Daoy (cell line): ENCODE measurements around the gene FNDC3B. TPM values are rescaled to one million over a fixed set of nuclear protein-coding genes. Genes with fewer than 3 reads are reported as not detected.
"Not testable (repeated sequence)": the region's sequence is repeated elsewhere in the genome, so short reads cannot be mapped to it uniquely, and the experiment has no call there.

Experiments
- DNase-seq: peaks from one replicate; pipeline ENCODE4 v3.0.0-alpha.2; 2015; ENCODE audit warnings: low read depth
- total RNA-seq: library from RNA; depleted of rRNA; stranded (reverse); fragments of >200 nt; shearing (Covaris generic); gene quantifications from 2 replicates; pipeline ENCODE4 v1.2.3, GENCODE V29; 2014

FNDC3B gene
- total RNA-seq, 1 experiment from 2014 or later: 84.3 TPM

GRCh38 chr3:172031996-172032395 is 7.4 kb upstream of the FNDC3B start:
- DNase-seq: no peak

- no peak for DNase-seq
Measured at GRCh38 chr3:172033396-172033795, 6.0 kb upstream of the FNDC3B start.

DNA sequence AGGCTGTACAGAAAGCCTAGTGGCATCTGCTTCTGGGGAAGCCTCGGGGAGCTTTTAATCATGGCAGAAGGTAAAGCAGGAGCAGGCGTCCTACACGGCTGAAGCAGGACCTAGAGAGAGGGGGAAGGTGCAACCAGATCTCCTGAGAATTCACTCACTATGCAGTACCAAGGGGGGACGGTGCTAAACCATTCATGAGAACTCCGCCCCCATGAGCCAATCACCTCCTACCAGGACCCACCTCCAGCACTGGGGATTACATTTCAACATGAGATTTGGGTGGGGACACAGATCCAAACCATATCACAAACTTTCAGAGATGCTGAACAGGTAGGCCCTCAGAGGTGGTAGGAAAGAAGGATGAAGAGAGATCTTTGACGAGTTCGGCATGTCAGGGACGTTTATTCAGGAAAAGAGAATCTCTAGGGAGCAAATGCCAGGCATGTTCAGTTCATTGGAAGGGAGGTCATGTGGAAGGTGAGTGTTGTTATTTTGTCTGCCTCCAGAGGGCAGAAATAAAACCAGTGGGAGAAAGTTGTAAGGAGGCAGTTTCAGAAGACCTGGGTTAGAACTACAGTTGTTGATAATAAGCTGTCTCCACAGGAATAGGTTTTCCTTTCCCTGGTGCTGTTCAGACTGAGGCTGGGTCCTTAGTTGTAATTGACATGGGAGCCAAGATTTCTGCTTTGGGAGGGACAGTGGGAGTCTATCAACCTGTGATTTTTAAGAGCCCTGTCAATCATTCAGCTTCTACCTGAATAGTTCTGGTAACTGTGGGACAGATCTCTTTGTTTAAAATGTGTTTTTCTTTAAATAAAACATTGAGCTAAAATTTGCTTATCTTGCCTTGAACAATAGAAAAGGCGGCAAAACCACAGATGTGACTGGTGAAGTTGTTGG is 4.3 kb upstream of the FNDC3B start:
- no peak for DNase-seq

DNA sequence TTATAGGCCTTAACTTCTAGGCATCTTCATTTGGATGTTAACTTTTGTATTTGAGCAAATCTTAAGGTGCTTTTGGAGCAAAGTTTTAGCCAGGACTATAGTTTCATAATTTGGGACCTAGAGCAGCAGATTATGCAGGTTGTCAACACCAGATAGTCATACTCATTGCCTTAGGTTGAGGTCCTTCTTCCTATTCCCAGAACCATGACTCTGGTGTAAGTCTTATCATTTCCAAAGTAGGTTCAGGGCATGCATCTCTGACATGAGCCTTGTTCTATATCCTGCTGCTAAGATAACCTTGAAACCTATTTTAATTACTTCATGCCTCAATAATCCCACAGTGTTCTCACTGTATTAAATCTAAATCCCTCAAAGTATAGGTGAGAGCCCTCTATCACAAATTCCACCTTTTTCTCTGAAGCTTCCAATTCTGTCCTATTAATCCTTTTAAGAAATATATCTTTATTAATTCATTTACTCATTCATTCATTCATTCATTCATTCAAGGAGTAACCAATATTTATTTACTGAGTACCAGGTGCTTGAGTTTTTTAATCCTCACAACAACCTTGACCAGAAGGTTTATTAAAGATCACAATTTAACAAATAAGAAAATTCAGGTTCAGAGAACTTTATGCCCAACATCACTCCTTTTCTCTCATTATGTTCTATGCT is 2.7 kb upstream of the FNDC3B start:
- DNase-seq: no peak

DNA sequence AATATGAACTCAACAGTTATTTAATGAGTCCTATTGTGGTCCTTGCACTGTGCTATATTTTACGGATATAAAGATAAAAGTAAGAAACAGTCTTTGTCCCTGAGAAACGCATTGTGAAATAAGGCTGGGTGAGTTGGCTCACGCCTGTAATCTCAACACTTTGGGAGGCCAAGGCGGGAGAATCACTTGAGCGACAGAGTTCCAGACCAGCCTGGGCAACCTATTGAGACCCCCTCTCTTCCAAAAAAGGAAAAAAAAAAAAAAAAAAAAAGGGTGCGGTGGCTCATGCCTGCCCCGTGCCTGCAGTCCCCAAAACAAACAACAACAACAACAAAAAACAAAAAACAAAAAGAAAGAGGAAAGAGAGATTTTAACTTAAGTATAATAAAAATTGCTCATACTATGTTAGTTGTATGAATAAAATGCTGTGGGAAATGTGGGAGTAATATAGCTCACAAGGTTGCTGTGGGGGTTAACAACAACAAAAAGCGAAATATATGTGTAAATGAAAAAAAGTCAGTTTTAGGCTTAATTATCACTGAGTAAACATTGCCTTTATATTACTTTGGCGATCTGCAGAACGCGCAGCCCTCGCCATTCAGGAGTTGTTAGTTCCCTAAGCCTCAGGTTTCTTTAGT is 461 bp upstream of the FNDC3B start:
- DNase-seq: peak; percentile 26

DNA sequence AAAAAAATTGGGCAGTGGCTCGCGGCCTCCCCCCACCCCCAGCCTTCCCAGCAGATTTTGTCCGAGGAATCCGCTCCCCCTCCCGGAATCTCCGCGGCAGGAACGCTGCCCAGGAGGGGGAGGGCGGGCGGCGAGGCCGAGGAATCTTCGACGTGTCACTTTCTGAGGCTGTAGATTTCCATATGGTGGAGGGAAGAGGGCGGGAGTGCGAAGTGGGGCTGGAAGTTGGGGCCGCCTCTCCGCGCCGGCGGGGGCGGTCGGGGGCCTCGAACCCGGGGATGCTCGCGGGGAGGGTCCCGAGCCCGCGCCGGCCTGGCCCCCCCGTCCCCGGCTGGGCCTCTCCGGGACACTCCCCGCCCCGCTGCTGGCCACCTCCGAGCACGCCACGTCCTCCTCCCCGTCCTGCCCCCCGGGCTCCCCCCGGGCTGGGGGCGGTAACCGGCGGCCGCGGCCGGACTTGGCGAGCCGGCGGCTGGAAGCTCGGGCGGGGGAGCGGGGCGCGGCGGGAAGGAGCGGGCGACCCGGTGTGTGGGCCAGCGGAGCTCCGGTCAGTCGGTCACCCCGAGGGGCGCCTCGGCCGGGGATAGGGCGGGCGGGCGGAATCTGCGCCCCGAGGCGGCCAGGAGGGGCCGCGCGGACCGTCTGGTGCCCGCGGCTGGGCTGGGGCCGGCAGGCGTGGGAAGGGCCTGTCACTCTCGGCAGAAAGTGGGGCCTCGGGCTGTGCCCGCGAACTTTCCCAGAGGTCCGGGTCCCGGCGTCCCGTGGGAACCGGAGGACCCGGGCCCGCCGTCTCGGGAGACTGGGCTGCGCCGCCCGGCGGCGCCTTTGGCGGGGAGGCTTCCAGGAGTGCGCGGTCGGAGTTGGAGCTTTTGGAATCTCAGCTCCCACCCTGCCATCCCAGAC is 951 bp downstream of the FNDC3B start:
- DNase-seq: peak; percentile 84

GRCh38 chr3:172040981-172041963 is 1.9 kb downstream of the FNDC3B start:
- peak; percentile 71 for DNase-seq

GRCh38 chr3:172042136-172042662 is 2.8 kb downstream of the FNDC3B start:
- no peak for DNase-seq

- DNase-seq: not testable (repeated sequence)
Measured at GRCh38 chr3:172042663-172043179, 3.3 kb downstream of the FNDC3B start.

DNA sequence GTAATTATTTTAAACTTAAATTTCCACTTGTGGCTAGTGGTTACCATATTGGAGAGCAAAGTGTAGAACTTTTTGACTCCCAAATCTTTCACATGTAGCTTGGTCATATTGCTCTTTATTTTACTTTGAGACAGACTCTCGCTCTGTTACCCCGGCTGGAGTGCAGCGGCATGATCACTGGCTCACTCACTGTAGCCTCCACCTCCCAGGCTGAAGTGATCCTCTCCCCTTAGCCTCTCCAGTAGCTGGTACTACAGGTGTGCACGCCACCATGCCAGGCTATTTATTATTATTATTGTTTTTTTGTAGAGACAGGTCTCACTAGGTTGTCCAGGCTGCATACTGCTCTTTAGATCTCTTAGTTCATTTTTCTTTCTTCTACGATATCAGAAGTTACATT is 3.9 kb downstream of the FNDC3B start:
- DNase-seq: no peak

GRCh38 chr3:172043766-172044165 is 4.4 kb downstream of the FNDC3B start:
- DNase-seq: no peak

DNA sequence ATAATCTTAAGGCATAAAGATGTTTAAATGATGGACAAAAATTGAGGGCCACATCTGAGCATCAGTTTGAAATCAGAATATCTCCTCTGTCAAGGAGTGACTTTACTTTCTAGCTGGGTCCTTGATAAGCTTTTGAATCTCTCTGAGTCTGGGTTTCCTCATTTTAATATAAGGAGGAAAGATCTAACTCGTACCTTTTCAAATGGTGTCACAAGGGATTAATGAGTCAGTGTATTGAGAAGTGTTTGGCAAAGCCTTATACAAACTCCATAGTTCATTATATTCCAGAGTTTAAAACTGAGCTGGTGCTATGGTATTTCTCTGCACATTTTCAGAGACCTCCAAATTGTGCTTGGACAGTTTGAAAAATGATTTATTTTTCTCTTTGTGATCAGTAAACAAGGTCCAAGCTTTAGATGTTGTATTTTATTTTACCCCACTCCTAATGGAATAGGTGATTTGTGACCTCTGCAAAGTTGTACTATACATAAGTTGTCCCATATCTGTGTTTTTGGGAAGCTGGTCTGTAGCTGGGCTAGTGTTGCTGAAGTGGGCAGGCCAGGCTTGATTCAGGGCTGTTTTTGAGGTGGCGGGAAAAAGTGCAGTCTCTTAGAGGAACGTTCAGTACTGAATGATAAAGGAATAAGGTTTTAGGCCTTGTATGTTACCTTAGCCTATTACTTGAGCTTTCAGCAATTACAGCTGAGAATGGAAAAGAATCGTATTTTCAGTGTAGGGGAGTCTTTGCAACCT is 5.6 kb downstream of the FNDC3B start:
- no peak for DNase-seq

- peak; percentile 34 for DNase-seq
Measured at GRCh38 chr3:172046268-172046915, 7.0 kb downstream of the FNDC3B start.

GRCh38 chr3:172047567-172048115 is 8.3 kb downstream of the FNDC3B start:
- DNase-seq: no peak

GRCh38 chr3:172048599-172048998 is 9.2 kb downstream of the FNDC3B start:
- no peak for DNase-seq

DNA sequence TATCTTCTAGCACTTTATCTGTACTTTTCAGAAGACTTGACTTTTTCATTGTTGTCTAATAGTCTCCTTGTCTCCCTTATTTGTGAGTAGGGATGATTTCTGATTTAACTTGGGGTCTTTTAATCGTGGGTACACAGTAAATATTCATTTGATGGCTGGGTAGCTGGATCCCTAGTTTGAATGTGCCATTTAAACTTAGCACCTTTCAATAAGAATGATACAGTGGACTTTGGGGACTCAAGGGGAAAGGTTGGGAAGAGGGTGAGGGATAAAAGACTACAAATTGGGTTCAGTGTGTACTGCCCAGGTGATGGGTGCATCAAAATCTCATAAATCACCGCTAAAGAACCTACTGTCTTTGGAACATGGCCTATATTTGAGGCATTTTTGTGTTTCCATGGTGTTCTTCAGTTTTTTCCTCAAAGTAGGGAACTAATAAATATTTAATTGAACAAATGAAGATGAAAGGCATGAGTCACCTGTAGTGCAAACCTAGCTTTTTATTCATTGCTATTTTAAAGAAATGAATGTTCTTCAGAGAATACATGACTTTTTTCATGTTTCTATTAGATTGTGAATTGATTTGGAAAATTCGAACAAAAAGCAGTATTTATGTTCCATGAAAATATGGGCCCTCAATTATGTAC is 12.1 kb downstream of the FNDC3B start:
- DNase-seq: no peak

GRCh38 chr3:172051957-172052354 is 12.6 kb downstream of the FNDC3B start:
- no peak for DNase-seq

DNA sequence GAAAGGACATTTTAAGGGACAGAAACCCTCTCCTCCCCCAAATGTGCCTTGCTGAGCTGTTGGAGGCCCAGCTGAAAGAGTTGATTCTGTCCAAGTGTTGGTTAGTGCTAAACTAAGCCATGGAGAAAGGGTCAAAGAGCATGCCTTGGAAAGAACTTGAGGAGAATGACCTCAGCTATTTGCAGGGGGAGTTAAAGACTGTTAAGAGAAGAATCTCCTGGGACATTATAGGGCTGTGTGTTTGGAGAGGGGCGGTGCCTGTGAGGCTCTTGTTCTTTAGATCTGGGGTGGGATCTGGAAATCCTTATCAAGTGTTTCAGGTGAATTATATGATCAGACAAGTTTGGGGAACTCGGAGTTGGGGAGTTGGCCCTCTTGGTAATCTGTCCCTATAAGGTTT is 13.0 kb downstream of the FNDC3B start:
- no peak for DNase-seq
